Liver (tissue), 9 donors: Measurements from ENCODE around the gene DUSP3. TPM values are rescaled to one million over a fixed set of nuclear protein-coding genes. Genes with fewer than 3 reads are reported as not detected.

Experiments used
- DNase-seq: peaks from one replicate; pipeline ENCODE4 v3.0.0-alpha.2; 2017; ENCODE audit warnings: low spot score
- H3K27ac ChIP-seq, 2 donors: one replicate each; pipeline ENCODE4 v1.7.0; 2013; ENCODE audit warnings: inconsistent platforms in 2 of 2, low read length in 2 of 2, control low read depth in 1 of 2, low read depth in 1 of 2, mild to moderate bottlenecking in 1 of 2
- H3K27me3 ChIP-seq, 4 donors: one replicate each; pipeline versions ENCODE4 v1.6.1 to v1.7.0; 2013; ENCODE audit warnings: low read length in 3 of 4, inconsistent platforms in 1 of 4, mild to moderate bottlenecking in 1 of 4, moderate library complexity in 1 of 4; ENCODE audit not compliant: control insufficient read depth in 4 of 4, insufficient read depth in 4 of 4
- H3K36me3 ChIP-seq, 4 donors: one replicate each; pipeline versions ENCODE4 v1.6.1 to v1.7.0; 2013; ENCODE audit warnings: low read length in 3 of 4, mild to moderate bottlenecking in 3 of 4, low read depth in 1 of 4, moderate library complexity in 1 of 4; ENCODE audit not compliant: control insufficient read depth in 4 of 4, insufficient read depth in 3 of 4
- H3K4me1 ChIP-seq, 4 donors: one replicate each; pipeline versions ENCODE4 v1.6.1 to v1.7.0; 2013; ENCODE audit warnings: low read length in 3 of 4, mild to moderate bottlenecking in 3 of 4, moderate library complexity in 1 of 4; ENCODE audit not compliant: control insufficient read depth in 4 of 4, insufficient read depth in 4 of 4
- H3K4me3 ChIP-seq, 3 donors: one replicate each; pipeline versions ENCODE4 v1.6.1 to v1.7.0; 2013; ENCODE audit warnings: low read length in 3 of 3, control low read depth in 1 of 3, low read depth in 1 of 3, mild to moderate bottlenecking in 1 of 3
- H3K9ac ChIP-seq, 2 donors: one replicate each; pipeline ENCODE4 v1.7.0; 2013; ENCODE audit warnings: low read length in 2 of 2, mild to moderate bottlenecking in 2 of 2, moderate library complexity in 2 of 2, control low read depth in 1 of 2, low read depth in 1 of 2
- H3K9me3 ChIP-seq, 4 donors: one replicate each; pipeline versions ENCODE4 v1.6.1 to v1.7.0; 2013; ENCODE audit warnings: low read length in 3 of 4; ENCODE audit not compliant: control insufficient read depth in 4 of 4
- ATF3 ChIP-seq: IDR thresholded peaks from 2 replicates; pipeline ENCODE4 v1.6.1; 2016; ENCODE audit warnings: antibody characterized with exemption
- CTCF ChIP-seq: fragments of 150-350 bp; IDR thresholded peaks from 2 replicates; pipeline ENCODE4 v1.5.1; 2017; ENCODE audit warnings: improper control_type of control experiment, low read depth, low read length; ENCODE audit not compliant: missing input control
- EGR1 ChIP-seq, 2 donors: IDR thresholded peaks; 2 replicates each; pipeline ENCODE4 v1.6.1; 2016 to 2018; ENCODE audit warnings: antibody characterized with exemption in 2 of 2, low read depth in 2 of 2
- FOXA1 ChIP-seq: IDR thresholded peaks from 2 replicates; pipeline ENCODE4 v1.6.1; 2016; ENCODE audit warnings: antibody characterized with exemption
- FOXA2 ChIP-seq: IDR thresholded peaks from 2 replicates; pipeline ENCODE4 v1.6.1; 2016; ENCODE audit warnings: antibody characterized with exemption
- GABPA ChIP-seq, 2 donors: IDR thresholded peaks in 1 of 2; conservative IDR thresholded peaks in 1 of 2; 2 replicates each; pipeline ENCODE4 v1.6.1; 2016; ENCODE audit warnings: antibody characterized with exemption in 2 of 2, mild to moderate bottlenecking in 1 of 2, moderate library complexity in 1 of 2
- HNF4A ChIP-seq, 2 donors: conservative IDR thresholded peaks; 2 replicates each; pipeline ENCODE4 v1.6.1; 2016; ENCODE audit warnings: antibody characterized with exemption in 2 of 2, mild to moderate bottlenecking in 2 of 2
- HNF4G ChIP-seq: IDR thresholded peaks from 2 replicates; pipeline ENCODE4 v1.6.1; 2016; ENCODE audit warnings: antibody characterized with exemption
- JUND ChIP-seq, 2 donors: IDR thresholded peaks; 2 replicates each; pipeline ENCODE4 v1.6.1; 2016; ENCODE audit warnings: antibody characterized with exemption in 2 of 2
- MAX ChIP-seq: IDR thresholded peaks from 2 replicates; pipeline ENCODE4 v1.6.1; 2016; ENCODE audit warnings: antibody characterized with exemption
- NR2F2 ChIP-seq: IDR thresholded peaks from 2 replicates; pipeline ENCODE4 v1.6.1; 2016; ENCODE audit warnings: antibody characterized with exemption
- RAD21 ChIP-seq, 2 donors: IDR thresholded peaks; 2 replicates each; pipeline ENCODE4 v1.6.1; 2016; ENCODE audit warnings: antibody characterized with exemption in 2 of 2, mild to moderate bottlenecking in 2 of 2
- REST ChIP-seq: IDR thresholded peaks from 2 replicates; pipeline ENCODE4 v1.6.1; 2016; ENCODE audit warnings: antibody characterized with exemption, mild to moderate bottlenecking
- RXRA ChIP-seq, 2 donors: IDR thresholded peaks; 2 replicates each; pipeline ENCODE4 v1.6.1; 2017 to 2018; ENCODE audit warnings: antibody characterized with exemption in 2 of 2, mild to moderate bottlenecking in 1 of 2
- SP1 ChIP-seq: IDR thresholded peaks from 2 replicates; pipeline ENCODE4 v1.6.1; 2018; ENCODE audit warnings: antibody characterized with exemption, mild to moderate bottlenecking
- TAF1 ChIP-seq: conservative IDR thresholded peaks from 2 replicates; pipeline ENCODE4 v1.6.1; 2016; ENCODE audit warnings: antibody characterized with exemption, mild to moderate bottlenecking
- YY1 ChIP-seq: IDR thresholded peaks from 2 replicates; pipeline ENCODE4 v1.6.1; 2016; ENCODE audit warnings: antibody characterized with exemption, mild to moderate bottlenecking
- ZBTB33 ChIP-seq: IDR thresholded peaks from 2 replicates; pipeline ENCODE4 v1.6.1; 2016; ENCODE audit warnings: antibody characterized with exemption
- WGBS: extraction: QIAGEN DNeasy Blood & Tissue Kit; methylation state at CpG from one replicate; pipeline ENCODE4 v1.1.7; 2013; 5-methylcytosine and 5-hydroxymethylcytosine counted together
- polyA plus RNA-seq, 2 donors: library from polyadenylated mRNA; stranded (reverse) in 1 of 2; unstranded in 1 of 2; fragments of 200-250 nt in 1 of 2; fragments of >200 nt in 1 of 2; fragmentation: Nextera tagmentation in 1 of 2; extraction: Ambion mirVana in 1 of 2; gene quantifications; one replicate each; pipeline versions ENCODE4 v1.2.1 to v1.2.3, GENCODE V29; 2013 to 2015
- total RNA-seq, 2 donors: library from RNA; depleted of rRNA; stranded (reverse); fragments of >200 nt; gene quantifications; one replicate each; pipeline ENCODE4 v1.2.3, GENCODE V29; 2014
- donor health status: healthy.
- donor health status: healthy.
- donor health status: healthy.
- donor health status: healthy.
- donor health status: healthy.

The DUSP3 gene
- total and polyA plus RNA-seq, 4 donors, result 30.4 to 104 (median 60.8) TPM

GRCh38 chr17:43768382-43768781 lies 10.4 kb downstream of the DUSP3 start:
- no peaks in the 10 kb centered on the region for H3K9me3 ChIP-seq
- 63% methylated on average over 9 of the region's 9 CpGs for WGBS
- H3K27ac ChIP-seq, result no peak overlapping the region
- H3K4me3 ChIP-seq, result no peak overlapping the region
- no peak for DNase-seq
- TF ChIP-seq RXRA (IDR thresholded peaks at IDR 0.05) (no peak), CTCF (no peak), ZBTB33 (no peak), GABPA (IDR thresholded peaks at IDR 0.05 in 1 of 2, conservative IDR thresholded peaks at IDR 0.05 in 1 of 2) (no peak), YY1 (no peak), JUND (IDR thresholded peaks at IDR 0.05) (no peak), HNF4G (no peak), REST (no peak), NR2F2 (no peak), EGR1 (IDR thresholded peaks at IDR 0.05; ENCODE audit: low read depth in 2 of 2) (no peak), HNF4A (conservative IDR thresholded peaks at IDR 0.05) (no peak), FOXA2 (no peak), ATF3 (no peak), SP1 (no peak), FOXA1 (no peak), RAD21 (IDR thresholded peaks at IDR 0.05) (no peak), TAF1 (no peak), MAX (no peak)
- peaks cover 12 to 44% (median 27%) of the 10 kb centered on the region in 4 donors for H3K4me1 ChIP-seq
- no peak overlapping the region for H3K9ac ChIP-seq
- H3K27me3 ChIP-seq, result no peaks in the 10 kb centered on the region
- peaks cover 0 to 38% (median 24%) of the 10 kb centered on the region in 4 donors for H3K36me3 ChIP-seq

GRCh38 chr17:43767713-43768059 lies 11.1 kb downstream of the DUSP3 start:
- no peak overlapping the region for H3K27ac ChIP-seq
- WGBS, result 56% methylated on average over 5 of the region's 5 CpGs
- peaks cover 0 to 36% (median 21%) of the 10 kb centered on the region in 4 donors for H3K36me3 ChIP-seq
- DNase-seq, result no peak
- no peak overlapping the region for H3K4me3 ChIP-seq
- no peak overlapping the region for H3K9ac ChIP-seq
- H3K9me3 ChIP-seq, result no peaks in the 10 kb centered on the region
- peaks cover 7 to 37% (median 20%) of the 10 kb centered on the region in 4 donors for H3K4me1 ChIP-seq
- TF ChIP-seq MAX (no peak), HNF4G (no peak), NR2F2 (no peak), REST (no peak), EGR1 (IDR thresholded peaks at IDR 0.05; ENCODE audit: low read depth in 2 of 2) (no peak), FOXA1 (no peak), RXRA (IDR thresholded peaks at IDR 0.05) (no peak)
- H3K27me3 ChIP-seq, result no peaks in the 10 kb centered on the region
